IMR-90 (cell line): ENCODE measurements around the gene ALDH2.

ENCODE experiments used
- MXI1 ChIP-seq: IDR thresholded peaks from 2 replicates; pipeline ENCODE4 v1.6.1; 2012; ENCODE audit warnings: low read depth, mild to moderate bottlenecking, low read length, moderate library complexity, borderline replicate concordance
- TF ChIP-seq, protein P1 (sequence below): conservative IDR thresholded peaks from 2 replicates; pipeline ENCODE4 v1.5.1; 2012; ENCODE audit warnings: mild to moderate bottlenecking, low read depth, low read length, improper control_type of control experiment

DNA sequence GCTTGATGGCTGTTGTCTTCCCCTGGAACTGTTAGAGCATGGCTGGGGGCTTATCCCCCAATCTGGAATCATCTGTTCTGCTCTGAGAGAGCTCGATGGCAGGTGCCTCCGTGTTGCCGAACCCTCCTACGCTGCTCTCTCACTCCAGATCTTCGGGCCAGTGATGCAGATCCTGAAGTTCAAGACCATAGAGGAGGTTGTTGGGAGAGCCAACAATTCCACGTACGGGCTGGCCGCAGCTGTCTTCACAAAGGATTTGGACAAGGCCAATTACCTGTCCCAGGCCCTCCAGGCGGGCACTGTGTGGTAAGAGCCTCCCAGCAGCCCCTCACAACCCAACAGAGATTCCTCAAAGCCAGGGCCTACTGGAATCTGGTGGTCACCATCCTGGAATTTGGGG is 33.0 kb downstream of the ALDH2 start:
- TF ChIP-seq, protein P1, sequence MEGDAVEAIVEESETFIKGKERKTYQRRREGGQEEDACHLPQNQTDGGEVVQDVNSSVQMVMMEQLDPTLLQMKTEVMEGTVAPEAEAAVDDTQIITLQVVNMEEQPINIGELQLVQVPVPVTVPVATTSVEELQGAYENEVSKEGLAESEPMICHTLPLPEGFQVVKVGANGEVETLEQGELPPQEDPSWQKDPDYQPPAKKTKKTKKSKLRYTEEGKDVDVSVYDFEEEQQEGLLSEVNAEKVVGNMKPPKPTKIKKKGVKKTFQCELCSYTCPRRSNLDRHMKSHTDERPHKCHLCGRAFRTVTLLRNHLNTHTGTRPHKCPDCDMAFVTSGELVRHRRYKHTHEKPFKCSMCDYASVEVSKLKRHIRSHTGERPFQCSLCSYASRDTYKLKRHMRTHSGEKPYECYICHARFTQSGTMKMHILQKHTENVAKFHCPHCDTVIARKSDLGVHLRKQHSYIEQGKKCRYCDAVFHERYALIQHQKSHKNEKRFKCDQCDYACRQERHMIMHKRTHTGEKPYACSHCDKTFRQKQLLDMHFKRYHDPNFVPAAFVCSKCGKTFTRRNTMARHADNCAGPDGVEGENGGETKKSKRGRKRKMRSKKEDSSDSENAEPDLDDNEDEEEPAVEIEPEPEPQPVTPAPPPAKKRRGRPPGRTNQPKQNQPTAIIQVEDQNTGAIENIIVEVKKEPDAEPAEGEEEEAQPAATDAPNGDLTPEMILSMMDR = no peak
- no peak for TF ChIP-seq MXI1
